Pulmonary artery endothelial cell (primary cell): ENCODE measurements around the gene MACO1. TPM values are rescaled to one million over a fixed set of nuclear protein-coding genes. Genes with fewer than 3 reads are reported as not detected.
"Not testable (repeated sequence)": the region's sequence is repeated elsewhere in the genome, so short reads cannot be mapped to it uniquely, and the experiment has no call there.

Source experiments
- DNase-seq: peaks from one replicate; pipeline ENCODE4 v3.0.0-alpha.2; 2011; ENCODE audit warnings: low read depth, low spot score
- total RNA-seq: library from RNA; depleted of rRNA; stranded (reverse); fragments of >200 nt; gene quantifications from 2 replicates; pipeline ENCODE4 v1.2.3, GENCODE V29; 2014

The MACO1 gene
- total RNA-seq, 1 donor from 2014 or later: 17.8 TPM

DNA sequence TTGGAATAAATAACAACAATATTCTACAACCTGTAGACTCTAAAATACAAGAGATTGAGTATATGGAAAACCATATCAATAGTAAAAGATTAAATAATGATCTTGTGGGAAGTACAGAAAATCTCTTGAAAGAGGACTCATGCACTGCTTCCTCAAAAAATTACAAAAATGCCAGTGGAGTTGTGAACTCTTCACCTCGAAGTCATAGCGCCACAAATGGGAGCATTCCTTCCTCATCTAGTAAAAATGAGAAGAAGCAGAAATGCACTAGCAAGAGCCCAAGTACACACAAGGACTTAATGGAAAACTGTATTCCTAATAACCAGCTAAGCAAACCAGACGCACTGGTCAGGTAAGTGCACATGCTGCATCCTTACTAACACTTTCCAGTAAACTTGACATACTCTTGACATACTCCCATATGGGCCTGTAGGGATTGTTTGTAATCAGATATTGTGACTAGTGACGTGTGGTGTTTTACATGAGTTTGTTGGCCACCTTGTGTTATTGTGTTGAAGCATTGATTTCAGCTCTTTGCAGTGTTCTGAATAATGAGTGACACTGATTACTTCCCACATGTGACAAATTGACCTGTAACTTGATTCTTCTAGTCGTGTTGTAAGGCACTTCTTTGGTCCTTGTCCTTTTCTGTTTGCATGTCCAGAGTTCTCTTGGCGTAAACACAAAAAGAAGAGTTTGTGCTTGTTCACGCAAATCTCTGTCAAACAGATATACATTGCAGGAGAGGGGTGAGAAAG, 28.0 kb downstream of the MACO1 start:
- DNase-seq: no peak

DNA sequence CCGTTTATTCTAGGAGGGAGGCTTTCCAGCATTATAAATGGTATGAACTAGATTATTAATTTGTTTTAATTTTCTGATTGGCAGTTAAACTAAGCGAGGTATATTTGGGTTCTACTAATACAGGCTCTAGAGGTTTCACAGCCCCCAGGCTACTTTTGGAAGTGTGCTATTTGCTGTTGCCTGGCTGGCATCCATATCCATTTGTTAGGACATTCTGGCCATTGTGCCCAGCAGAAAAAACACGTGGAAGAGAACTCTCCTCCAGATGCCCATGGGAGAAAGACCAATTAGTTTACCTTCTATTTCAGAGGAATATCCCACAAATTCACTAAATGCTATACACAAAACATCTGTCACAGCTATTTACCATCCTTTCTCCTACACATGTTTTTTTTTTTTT, 29.3 kb downstream of the MACO1 start:
- DNase-seq: no peak

- not testable (repeated sequence) for DNase-seq
Measured at GRCh38 chr1:25460816-25461215, 30.1 kb downstream of the MACO1 start.

DNA sequence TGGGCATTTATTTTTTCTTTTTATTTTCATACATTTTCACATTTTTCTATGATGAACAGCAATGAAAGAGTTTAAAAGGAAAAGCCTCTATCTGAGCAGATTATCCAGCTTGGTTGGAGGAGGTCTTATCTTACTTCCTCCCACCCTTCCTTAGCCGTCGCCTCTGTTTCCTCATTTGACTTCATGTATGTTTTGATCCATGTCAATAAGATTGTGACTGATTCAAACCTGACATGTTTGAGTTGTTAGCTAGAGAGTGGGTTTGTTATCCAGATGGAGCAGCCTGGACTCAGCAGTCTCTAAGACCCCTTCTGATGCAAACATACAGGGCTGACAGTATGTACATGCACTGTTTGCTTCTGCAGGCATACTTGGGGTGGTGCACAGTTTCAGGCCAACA, 31.2 kb downstream of the MACO1 start:
- peak; percentile 17 for DNase-seq

- DNase-seq: no peak
Measured at GRCh38 chr1:25462732-25463131, 32.0 kb downstream of the MACO1 start.

- DNase-seq: no peak
Measured at GRCh38 chr1:25467193-25467592, 36.5 kb downstream of the MACO1 start.

GRCh38 chr1:25467616-25468015, 36.9 kb downstream of the MACO1 start:
- DNase-seq: no peak

GRCh38 chr1:25468033-25468432, 37.3 kb downstream of the MACO1 start:
- no peak for DNase-seq

- peak; percentile 49 for DNase-seq
Measured at GRCh38 chr1:25469177-25469576, 38.5 kb downstream of the MACO1 start.

- no peak for DNase-seq
Measured at GRCh38 chr1:25472471-25472870, 41.8 kb downstream of the MACO1 start.

DNA sequence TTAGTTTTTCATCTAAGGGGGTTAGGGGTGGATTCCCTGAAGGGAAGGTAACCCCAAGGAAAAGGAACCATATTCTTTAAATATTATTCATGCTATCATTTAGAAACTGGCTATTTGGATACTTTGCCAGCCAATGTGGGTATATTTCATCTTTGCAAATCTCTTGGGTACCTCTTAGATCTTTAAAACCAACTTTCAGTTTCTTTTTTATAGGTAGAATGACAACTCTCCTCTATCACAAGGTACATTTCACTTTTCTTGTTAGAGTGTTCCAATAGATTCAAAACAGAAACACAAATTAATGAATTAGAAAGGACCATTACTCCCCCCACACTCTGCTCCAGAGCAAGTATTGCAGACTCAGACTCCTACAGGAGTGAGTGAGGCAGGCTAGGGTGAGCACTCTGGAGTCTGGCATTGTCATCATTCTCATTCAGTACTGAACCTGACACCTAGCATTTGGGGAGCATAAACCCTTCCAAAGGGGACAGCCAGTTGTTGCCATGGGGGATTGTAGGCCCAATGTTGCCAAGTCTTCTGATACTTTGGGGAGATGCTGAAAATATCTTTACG, 43.0 kb downstream of the MACO1 start:
- no peak for DNase-seq

DNA sequence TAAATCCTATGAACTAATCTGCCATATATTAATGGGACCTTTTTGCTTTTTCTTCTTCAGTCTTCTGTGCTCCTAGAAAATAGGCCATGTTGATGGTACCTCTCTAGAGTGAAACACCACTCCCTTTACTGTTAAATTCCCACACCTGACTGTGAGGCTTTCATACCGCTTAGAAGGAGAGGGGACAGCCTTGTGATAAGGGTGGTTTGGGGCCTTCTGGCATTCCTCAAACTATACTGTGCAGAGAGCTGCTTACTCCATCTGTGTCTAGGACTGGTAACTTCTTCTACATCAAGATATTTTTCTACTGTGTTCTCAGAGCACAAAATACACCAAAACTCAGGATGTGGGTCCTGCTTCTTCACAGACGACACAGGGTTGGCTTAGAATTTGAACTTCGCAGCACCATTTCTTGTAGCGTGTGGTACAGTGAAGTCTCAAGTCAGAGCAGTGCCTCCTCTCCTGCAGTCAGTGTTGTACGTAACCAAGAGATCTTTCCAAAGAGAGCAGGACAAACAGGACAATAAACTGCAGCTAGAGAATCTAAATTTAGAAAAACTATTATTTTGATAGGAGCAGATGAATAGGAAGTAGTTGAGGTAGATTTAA, 43.8 kb downstream of the MACO1 start:
- no peak for DNase-seq

DNA sequence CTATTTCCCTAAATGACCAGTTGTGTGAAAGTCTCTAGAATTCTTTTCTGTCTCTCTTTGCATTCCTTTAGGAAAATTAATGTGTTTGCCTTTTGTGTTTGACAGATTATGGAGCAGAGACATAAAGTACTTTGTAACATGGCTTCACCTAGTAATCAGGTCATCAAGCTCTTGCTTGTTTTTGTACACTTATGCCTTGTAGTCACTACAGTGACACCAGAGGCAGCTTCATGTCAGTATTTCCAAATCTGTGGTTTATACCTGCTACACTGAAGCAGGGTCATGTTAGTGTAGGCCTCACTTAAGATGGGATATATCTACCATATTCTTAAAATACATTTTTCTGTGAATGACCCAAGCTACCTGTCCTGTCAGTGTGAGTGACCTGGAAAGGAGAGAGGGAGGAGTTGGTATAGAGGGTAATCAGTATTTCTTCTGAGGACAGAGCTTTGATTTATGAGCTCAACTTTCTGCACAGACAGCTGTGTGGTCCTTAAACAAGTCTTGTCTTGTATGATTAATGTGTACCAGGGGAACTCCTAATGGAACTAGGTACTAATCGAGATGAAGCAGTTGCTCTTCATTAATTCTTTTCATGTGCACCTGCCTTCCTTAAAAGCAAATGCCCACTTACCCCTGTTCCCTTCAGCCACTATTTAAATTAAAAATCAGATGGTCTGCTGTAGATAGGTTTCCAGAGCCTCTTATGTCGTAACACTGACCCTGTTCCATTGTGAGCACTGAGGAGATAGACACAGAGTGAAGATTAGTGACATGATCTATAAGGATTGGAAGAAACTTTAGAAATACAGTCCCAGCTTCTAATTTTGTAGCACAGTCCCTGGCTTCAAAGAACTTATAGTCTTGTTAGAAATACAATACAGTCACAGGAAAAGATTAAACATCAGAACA, 45.7 kb downstream of the MACO1 start:
- no peak for DNase-seq

- DNase-seq: no peak
Measured at GRCh38 chr1:25477448-25478034, 46.8 kb downstream of the MACO1 start.

- DNase-seq: no peak
Measured at GRCh38 chr1:25478633-25479032, 47.9 kb downstream of the MACO1 start.

DNA sequence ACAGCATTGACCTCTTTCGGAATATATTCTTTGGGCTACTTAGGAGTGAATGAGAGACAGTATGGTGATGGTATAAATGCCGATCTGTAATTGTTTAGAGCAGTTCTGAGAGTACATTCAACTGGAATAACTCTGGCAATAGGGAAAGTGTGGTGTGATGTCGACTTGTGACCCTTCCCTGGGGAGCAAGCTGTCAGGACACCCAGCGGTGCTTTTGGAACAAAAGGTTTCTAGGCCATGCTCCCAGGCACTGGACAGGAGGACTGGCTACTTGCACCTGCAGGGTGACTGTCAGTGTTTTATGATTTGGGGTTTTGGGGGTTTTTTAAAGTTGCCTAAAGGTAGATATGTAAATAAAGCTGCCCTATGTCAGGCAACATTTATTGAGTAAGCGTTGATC, 50.9 kb downstream of the MACO1 start:
- no peak for DNase-seq

DNA sequence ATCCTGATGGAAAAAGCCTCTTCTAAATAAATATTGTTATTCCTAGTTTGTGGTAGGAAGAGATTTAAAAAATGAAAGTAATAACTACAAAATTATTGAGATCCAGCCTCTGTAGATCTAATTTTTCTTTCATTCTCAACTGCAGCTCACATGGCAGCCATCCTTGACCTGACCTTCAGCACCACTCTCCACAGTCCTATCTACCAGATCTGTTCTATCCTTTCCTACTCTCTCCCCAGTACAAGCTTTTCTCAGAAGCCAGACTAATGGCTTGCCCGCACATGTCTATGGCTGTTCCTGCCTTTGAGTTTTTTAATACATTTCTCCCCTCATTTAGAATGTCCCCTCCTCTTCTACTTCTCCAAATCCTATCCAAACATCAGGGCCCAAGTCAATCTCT, 51.5 kb downstream of the MACO1 start:
- DNase-seq: no peak

DNA sequence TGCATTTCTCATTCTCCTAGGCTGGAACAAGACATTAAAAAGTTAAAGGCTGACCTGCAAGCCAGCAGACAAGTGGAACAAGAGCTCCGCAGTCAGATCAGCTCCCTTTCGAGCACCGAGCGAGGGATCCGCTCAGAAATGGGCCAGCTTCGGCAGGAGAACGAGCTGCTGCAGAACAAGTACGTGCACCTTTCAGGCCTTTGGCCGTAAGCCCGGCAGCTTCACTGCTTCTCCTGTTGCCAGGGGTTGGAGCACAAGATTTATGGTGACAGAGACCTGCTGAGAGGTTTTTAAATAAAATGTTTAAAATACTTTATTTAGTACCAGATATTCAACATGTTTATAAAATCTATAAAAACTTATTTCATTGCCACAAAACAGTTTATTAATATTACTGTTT, 53.4 kb downstream of the MACO1 start:
- no peak for DNase-seq

DNA sequence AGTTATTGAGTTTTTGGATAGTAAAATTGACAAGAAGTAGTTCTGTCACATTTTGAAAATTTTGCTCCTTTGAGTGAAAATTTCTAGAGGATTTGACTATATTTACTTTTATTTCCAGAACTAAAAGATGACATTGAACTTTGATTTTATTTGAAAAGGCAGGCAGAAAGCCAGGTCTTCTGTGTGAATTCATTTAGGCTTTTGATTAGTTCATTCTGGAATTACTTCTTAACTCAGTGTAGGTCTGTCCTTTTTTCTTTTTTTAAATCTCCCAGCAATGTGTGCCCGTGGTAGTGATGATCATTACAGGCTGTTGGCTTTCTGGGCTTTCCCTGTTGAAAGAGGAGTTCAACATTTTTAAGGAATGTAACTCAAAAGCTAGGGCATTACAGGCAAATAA, 53.8 kb downstream of the MACO1 start:
- DNase-seq: no peak

GRCh38 chr1:25485536-25486411, 55.1 kb downstream of the MACO1 start:
- no peak for DNase-seq

- no peak for DNase-seq
Measured at GRCh38 chr1:25486602-25487001, 55.9 kb downstream of the MACO1 start.
